ENCODE results near the gene PLCD3. TPM values are rescaled to one million over a fixed set of nuclear protein-coding genes. Genes with fewer than 3 reads are reported as not detected.

The PLCD3 gene
- total and polyA plus RNA-seq, 2 of the 13 experiments (the other 11 are each of a cell fraction or from before 2014, with no cell fraction given): 11.3 to 39.1 TPM

GRCh38 chr17:45146592-45146889 is 14.2 kb upstream of the PLCD3 start (continued):
- TF ChIP-seq, protein P1, sequence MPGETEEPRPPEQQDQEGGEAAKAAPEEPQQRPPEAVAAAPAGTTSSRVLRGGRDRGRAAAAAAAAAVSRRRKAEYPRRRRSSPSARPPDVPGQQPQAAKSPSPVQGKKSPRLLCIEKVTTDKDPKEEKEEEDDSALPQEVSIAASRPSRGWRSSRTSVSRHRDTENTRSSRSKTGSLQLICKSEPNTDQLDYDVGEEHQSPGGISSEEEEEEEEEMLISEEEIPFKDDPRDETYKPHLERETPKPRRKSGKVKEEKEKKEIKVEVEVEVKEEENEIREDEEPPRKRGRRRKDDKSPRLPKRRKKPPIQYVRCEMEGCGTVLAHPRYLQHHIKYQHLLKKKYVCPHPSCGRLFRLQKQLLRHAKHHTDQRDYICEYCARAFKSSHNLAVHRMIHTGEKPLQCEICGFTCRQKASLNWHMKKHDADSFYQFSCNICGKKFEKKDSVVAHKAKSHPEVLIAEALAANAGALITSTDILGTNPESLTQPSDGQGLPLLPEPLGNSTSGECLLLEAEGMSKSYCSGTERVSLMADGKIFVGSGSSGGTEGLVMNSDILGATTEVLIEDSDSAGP (CRISPR knock-in tag; IDR thresholded peaks at IDR 0.05; ENCODE audit: borderline replicate concordance): no peak
- TF ChIP-seq ZNF646 (CRISPR knock-in tag; IDR thresholded peaks at IDR 0.05): no peak
- TF ChIP-seq CEBPG (CRISPR knock-in tag; IDR thresholded peaks at IDR 0.05): no peak
- TF ChIP-seq, protein P2, sequence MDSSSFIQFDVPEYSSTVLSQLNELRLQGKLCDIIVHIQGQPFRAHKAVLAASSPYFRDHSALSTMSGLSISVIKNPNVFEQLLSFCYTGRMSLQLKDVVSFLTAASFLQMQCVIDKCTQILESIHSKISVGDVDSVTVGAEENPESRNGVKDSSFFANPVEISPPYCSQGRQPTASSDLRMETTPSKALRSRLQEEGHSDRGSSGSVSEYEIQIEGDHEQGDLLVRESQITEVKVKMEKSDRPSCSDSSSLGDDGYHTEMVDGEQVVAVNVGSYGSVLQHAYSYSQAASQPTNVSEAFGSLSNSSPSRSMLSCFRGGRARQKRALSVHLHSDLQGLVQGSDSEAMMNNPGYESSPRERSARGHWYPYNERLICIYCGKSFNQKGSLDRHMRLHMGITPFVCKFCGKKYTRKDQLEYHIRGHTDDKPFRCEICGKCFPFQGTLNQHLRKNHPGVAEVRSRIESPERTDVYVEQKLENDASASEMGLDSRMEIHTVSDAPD (CRISPR knock-in tag; IDR thresholded peaks at IDR 0.05): 0 out of 2 replicates have a peak, but pooled peaks have one; percentile 33
- 0 out of 2 replicates have a peak, but pooled peaks have one; percentile 22 for TF ChIP-seq REPIN1 (CRISPR knock-in tag; IDR thresholded peaks at IDR 0.05; ENCODE audit: borderline replicate concordance, low read depth)
- TF ChIP-seq ZNF772 (CRISPR knock-in tag; IDR thresholded peaks at IDR 0.05): no peak
- TF ChIP-seq ZNF235 (CRISPR knock-in tag; IDR thresholded peaks at IDR 0.05; ENCODE audit: borderline replicate concordance): no peak
- no peak for TF ChIP-seq ZNF329 (CRISPR knock-in tag; IDR thresholded peaks at IDR 0.05; ENCODE audit: low read depth)
- no peak for TF ChIP-seq YEATS2 (CRISPR knock-in tag; IDR thresholded peaks at IDR 0.05; ENCODE audit: borderline replicate concordance)
- TF ChIP-seq AHDC1 (CRISPR knock-in tag; IDR thresholded peaks at IDR 0.05; ENCODE audit: borderline replicate concordance): no peak
- no peak for TF ChIP-seq ZNF503 (CRISPR knock-in tag; IDR thresholded peaks at IDR 0.05)
- no peak for TF ChIP-seq NR3C1 (CRISPR knock-in tag; IDR thresholded peaks at IDR 0.05)
